ENCODE results near the gene NCR1.
"Not testable (repeated sequence)": the region's sequence is repeated elsewhere in the genome, so short reads cannot be mapped to it uniquely, and the experiment has no call there.

Gene NCR1

DNA sequence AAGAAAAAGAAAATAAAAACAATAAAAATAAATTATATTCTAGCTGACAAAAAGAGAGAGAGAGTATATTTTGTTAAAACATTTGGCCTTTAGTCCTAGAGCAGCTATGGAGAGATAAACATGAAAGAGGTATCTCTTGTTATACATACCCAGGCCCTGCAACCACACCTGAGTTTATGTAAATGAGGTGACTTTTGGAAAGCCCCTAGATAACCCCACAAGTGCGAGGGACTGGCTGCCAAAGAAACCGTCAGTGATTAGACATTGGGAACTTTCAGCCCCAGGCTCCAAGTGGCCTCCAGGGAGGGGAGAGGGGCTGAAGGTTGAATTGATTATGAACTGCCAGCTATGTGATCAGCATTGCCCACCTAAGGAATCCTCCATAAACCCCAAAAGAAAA lies 43.5 kb downstream of the NCR1 start:
- H3K4me3 ChIP-seq (ENCODE audit: low read length) = no peak overlapping the region
- no peak for TF ChIP-seq CTCF (IDR thresholded peaks at IDR 0.05; ENCODE audit: insufficient read depth, low read depth, low read length, missing control alignments)
- no peak for DNase-seq (ENCODE audit: low read depth)

DNA sequence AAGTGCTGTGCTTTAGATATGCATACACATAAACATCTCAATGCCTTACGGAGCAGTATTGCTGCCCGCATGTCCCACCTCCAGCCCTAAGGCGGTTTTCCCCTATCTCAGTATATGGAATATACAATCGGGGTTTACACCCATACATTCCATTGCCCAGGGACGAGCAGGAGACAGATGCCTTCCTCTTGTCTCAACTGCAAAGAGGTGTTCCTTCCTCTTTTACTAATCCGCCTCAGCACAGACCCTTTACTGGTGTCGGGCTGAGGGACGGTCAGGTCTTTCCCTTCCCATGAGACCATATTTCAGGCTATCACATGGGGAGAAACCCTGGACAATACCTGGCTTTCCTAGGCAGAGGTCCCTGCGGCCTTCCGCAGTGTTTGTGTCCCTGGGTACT lies 44.6 kb downstream of the NCR1 start:
- DNase-seq (ENCODE audit: low read depth); H3K4me3 ChIP-seq (ENCODE audit: low read length): not testable (repeated sequence)

GRCh38 chr19:54952591-54953344 lies 46.8 kb downstream of the NCR1 start:
- H3K4me3 ChIP-seq (ENCODE audit: low read length) = no peak overlapping the region
- DNase-seq (ENCODE audit: low read depth) = peak; percentile 43
- no peak for TF ChIP-seq CTCF (IDR thresholded peaks at IDR 0.05; ENCODE audit: insufficient read depth, low read depth, low read length, missing control alignments)

DNA sequence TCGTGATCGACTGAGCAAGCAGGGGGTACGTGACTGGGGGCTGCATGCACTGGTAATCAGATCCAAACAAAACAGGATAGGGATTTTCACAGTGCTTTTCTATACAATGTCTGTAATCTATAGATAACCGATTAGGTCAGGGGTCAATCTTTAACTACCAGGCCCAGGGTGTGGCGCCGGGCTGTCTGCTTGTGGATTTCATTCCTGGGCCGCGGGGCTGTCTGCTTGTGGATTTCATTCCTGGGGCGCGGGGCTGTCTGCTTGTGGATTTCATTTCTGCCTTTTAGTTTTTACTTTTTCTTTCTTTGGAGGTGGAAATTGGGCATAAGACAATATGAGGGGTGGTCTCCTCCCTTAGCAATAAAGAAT lies 47.4 kb downstream of the NCR1 start:
- DNase-seq (ENCODE audit: low read depth); H3K4me3 ChIP-seq (ENCODE audit: low read length): not testable (repeated sequence)

GRCh38 chr19:54955376-54955775 lies 49.4 kb downstream of the NCR1 start:
- DNase-seq (ENCODE audit: low read depth) = no peak
- H3K4me3 ChIP-seq (ENCODE audit: low read length) = no peak overlapping the region
- no peak for TF ChIP-seq CTCF (IDR thresholded peaks at IDR 0.05; ENCODE audit: insufficient read depth, low read depth, low read length, missing control alignments)

- no peak for TF ChIP-seq CTCF (IDR thresholded peaks at IDR 0.05; ENCODE audit: insufficient read depth, low read depth, low read length, missing control alignments)
- no peak for DNase-seq (ENCODE audit: low read depth)
- H3K4me3 ChIP-seq (ENCODE audit: low read length) = no peak overlapping the region
Measured at GRCh38 chr19:54959840-54960239, 53.9 kb downstream of the NCR1 start.
